Stimulated activated CD4-positive, alpha-beta T cell treated with anti-CD3 and anti-CD28 coated beads, Interleukin-4, amount 100 ng/mL, for 48 hours (primary cell): ENCODE data around the gene MDFIC2.
"Not testable (repeated sequence)": the region's sequence is repeated elsewhere in the genome, so short reads cannot be mapped to it uniquely, and the experiment has no call there.

ENCODE experiments used
- DNase-seq, 2 donors: peaks; one replicate each; pipeline ENCODE4 v3.0.0-alpha.2; 2020; ENCODE audit warnings: low read depth in 2 of 2

Gene MDFIC2

GRCh38 chr3:70261283-70261682, 51.2 kb downstream of the MDFIC2 start:
- DNase-seq: no peak

DNA sequence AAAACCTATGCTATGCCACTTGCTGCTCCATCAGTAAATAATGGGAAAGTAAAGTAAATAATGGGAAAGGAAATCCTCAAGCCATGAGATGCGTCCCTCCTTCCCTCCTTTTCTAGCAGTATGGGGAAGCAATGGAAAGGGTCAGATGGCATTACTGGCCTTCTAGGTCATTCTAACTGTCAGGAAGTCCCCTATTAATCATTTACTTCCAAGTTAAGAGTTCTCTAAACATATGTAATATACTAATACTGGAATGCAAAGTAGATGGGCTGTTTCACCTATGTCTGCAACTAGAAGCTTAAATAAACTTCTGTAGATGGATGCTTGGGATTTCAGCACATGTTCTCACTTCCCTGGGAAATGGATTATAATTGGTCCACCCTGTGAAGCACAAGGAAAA, 55.9 kb downstream of the MDFIC2 start:
- no peak for DNase-seq

GRCh38 chr3:70250492-70250891, 61.9 kb downstream of the MDFIC2 start:
- no peak for DNase-seq

DNA sequence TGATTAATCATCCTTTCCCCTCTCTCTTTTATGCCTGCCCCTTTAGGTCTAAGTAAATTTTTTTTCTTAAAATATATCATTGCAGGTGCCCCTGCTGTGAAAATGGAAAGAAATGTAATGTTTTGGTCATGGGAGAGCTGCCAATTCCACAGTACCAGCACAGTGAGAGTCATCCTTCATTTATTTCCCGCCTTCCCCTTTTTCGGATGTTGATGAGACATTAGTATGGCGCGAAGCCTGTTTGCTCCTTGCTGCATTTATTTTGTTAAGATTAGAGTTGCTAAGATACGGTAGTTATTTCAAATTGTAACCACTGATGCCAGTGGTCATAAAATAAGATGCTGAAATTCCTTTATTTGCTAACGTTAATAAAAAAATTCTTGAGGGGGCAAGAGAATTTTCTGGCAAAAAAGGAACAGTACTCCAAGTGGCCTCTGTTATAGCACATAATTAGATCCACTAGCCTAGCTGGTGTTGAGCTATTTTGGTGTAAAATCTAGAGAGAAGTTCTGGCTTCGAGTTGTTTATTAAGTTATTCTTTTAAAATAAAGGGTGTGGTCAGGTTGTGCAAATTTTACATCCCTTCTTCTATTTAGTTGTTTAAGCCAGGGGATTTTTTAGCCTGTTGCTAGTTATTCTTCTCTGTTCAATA, 62.8 kb downstream of the MDFIC2 start:
- no peak for DNase-seq

DNA sequence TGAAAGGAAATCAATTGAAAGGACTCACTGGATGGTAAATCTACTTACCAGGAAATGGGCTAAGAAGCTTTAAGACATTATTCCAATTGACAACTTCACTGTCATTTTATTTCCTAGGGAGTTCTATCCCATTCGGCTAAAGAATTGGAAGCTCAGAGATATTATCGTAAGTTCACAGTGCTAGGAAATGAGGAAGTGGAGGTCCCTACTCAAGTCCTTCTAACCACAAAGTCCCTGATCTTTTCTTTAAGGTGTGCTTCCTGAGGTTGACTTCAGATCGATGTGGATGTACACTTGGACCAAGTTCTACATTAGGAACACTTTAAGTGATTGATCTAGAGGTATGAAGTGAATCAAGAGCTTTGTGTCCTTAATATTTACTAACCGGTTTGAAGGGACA, 63.6 kb downstream of the MDFIC2 start:
- no peak for DNase-seq

DNA sequence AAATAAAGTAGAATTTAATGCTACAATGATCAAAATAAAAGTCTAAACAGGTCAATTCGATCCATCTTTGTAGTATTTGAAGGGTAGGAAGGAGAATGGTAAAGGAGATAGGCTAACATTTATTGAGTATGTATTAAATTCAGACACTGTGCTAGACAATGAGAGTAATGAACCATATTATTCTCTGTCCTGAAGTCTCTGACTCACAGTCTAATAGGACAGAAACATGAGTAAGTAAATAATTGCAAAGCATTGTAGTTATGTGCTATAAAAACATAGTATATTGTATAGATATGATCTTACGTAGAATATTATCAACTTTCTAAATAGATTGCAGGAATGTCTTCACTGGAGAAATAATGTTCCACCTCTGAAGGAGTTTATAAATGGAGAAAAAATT, 64.5 kb downstream of the MDFIC2 start:
- no peak for DNase-seq

GRCh38 chr3:70245746-70246525, 66.5 kb downstream of the MDFIC2 start:
- DNase-seq: no peak

DNA sequence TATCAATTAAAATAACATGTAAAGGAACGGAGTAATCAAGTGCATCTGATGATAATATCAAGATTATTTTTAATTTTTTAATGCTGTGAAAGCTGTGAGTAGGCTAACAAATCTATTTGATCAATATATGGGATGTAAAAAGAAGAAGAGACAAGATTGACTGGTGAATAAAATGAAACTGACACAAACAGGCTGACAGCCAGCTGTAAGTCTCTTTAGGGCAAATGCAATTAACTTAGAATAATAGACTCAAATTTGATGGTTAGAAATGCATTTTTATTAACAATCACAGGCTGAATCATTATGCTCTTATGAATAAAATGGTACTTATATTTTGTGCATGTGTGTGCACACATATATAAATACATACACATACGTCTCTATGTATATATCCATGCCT, 68.0 kb downstream of the MDFIC2 start:
- no peak for DNase-seq

DNA sequence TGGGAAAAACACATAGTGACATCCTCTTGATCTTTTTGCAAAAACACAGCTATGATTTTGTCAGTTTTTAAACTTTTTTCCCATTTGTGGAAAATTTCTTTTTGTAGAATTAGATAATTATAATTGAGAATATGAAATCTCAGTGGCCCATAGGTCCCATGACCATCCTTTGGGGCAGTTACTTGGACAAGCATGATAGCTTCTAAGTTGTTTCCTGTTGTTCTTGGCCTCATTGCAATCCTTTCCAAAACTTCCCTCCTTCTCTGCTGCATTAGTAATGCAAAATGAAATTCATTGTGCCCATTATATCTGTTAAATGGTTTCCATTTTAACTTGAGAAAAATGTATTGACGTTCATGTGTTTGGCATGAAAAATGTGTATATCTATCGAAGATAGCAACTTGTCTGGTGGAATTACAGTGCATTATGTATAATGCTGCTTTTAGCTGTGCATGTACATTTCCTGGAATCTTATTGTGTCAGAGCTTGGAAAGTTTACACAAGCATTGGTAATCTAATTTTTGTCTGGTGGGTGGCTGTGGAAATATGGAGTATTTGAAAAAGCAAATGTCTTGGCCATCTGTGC, 70.0 kb downstream of the MDFIC2 start:
- no peak for DNase-seq

DNA sequence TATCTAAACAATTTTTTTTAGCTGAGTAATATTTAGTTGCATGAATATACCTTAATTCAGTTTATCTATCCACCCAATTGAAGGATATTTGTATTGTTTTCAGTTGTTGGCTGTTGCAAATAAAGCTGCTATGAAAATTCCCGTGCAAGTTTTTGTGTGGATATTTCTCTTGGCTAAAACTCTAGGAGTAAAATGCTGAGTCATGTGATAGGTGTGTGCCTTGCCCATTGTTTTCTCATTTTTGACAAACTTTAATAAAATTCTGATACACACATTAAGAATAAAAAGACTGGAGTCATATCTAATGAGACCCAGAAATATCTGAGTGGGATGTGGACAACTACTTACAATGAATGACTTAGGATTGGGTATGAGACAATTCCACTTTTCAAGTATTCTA, 78.6 kb downstream of the MDFIC2 start:
- DNase-seq: no peak

- DNase-seq: no peak
Measured at GRCh38 chr3:70233112-70233511, 79.3 kb downstream of the MDFIC2 start.

GRCh38 chr3:70231266-70231701, 81.2 kb downstream of the MDFIC2 start:
- DNase-seq: no peak

DNA sequence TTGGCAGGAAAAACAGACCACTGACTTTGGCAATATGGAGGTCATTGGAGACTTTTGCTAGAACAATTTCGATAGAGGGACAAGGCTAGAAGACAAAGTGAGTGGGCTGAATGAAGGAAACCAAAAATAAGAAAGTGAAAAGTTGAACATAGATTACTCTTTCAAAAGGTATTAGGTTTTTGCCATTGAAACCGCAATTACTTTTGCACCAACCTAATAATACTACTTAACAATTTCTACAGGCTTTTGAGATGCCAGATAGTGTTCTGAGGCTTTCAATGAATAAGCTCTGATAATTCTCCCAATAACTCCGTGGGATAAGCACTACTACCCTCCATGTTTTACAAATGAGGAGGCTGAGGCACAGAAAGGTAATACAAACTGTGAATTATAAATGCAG, 85.0 kb downstream of the MDFIC2 start:
- DNase-seq: no peak

GRCh38 chr3:70225146-70225545, 87.3 kb downstream of the MDFIC2 start:
- DNase-seq: no peak

DNA sequence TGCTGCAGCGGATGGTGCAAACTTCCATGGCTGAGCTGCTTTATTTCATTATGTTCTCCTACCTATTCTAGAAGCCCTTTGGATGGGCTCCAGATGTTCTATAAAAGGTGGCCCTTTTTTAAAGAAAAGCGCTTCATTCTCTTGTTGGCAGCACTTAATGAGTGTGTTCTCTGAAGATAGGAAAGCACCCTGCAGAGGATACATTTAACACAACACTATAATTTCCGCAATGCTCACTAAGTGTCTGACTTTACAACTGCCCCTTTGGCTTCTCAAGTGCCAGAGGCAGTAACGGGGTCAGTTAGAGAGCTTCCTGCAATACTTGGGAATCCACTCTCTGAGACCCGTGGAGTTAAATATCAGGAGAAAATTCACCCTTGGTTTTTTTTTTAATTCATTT, 88.1 kb downstream of the MDFIC2 start:
- no peak for DNase-seq

DNA sequence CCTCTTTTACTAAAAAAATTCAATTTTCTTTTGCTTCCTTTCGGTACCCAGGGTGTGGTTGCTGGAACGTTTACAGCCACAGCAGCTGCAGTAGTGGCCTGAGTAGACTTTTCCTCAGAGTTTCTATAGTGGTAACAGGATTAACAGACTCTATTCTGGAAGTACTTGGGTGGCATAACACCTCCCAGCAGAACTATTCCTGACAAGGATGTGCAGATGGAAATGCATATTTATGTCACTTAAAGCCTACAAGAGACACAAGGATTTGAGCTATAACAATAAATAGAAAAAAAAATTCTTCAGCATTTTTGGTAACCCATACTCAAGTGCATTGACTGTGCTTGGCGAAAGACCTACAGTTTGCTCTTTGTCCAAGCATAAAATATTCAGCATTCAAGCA, 94.0 kb downstream of the MDFIC2 start:
- no peak for DNase-seq

GRCh38 chr3:70211274-70211673, 101.2 kb downstream of the MDFIC2 start:
- not testable (repeated sequence) for DNase-seq

DNA sequence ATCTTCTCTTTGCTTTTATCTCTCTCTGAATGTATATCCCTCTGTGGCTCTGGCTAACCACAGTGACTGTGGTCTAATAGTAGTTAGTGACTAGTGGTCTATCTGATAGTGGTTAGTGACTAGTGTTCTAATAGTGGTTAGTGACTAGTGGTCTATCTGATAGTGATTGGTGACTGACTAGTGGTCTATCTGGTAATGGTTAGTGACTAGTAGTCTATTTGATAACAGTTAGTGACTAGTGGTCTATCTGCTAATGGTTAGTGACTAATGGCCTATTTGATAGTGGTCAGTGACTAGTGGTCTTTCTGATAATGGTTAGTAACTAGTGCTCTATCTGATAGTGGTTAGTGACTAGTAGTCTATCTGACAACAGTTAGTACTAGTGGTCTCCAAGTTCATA, 110.5 kb downstream of the MDFIC2 start:
- DNase-seq: no peak

DNA sequence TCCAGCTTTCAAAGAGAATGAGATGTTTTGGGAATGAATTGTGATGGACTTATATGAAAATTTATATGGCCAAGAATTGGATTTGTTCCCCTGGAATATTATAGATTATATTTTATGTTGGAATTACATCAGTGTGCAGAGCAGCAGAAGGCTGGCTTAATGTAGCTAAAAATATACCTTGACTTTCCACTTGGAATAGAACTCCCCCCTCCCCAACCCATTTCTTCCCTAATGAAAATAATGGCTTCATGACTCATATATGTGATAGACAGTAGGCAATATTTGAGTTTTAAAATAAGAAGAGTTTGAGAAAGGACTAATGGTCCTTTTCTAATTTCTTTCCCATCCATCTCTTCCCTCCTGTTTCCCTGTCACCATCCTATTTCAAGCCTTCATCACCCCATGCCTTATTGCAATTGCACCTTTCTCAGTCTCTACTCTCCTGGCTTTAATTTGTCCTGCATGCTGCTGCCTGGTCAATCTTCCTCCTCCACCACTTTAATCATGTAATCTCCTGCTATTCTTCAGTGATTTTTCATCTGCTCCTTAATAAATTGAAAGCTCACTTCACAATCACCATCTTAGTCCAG, 122.5 kb downstream of the MDFIC2 start:
- no peak for DNase-seq

DNA sequence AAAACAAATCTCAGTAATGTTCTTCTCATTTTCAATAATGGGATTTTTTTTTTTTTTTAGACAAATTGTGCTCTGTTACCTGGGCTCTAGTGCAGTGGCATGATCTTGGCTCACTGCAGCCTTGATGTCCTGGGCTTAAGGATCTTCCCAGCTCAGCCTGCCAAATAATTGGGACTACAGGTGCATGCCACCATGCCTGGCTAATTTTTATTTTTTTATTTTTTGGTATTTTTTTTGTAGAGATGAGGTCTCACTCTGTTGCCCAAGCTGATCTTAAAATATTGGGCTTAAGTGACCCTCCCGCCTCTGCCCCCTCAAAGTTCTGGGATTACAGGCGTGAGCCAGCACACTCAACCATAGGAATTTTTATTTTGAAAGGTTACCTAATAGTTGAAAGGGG, 126.2 kb downstream of the MDFIC2 start:
- DNase-seq: no peak

GRCh38 chr3:70185661-70186060, 126.8 kb downstream of the MDFIC2 start:
- no peak for DNase-seq

GRCh38 chr3:70183781-70184504, 128.5 kb downstream of the MDFIC2 start:
- DNase-seq: no peak
